B cell (primary cell): ENCODE measurements around the gene PAFAH2. TPM values are rescaled to one million over a fixed set of nuclear protein-coding genes. Genes with fewer than 3 reads are reported as not detected.

Experiments used
- ATAC-seq: fragments of 200-7000 bp; cut with Tn5 transposase; one replicate; pipeline ENCODE4 v1.10.0; 2021; ENCODE audit warnings: low read depth, mild to moderate bottlenecking, moderate number of reproducible peaks, moderate library complexity
- CTCF ChIA-PET: fragments of 350-600 bp; sonication (Branson Sonifier 250); formaldehyde crosslinking; loops from one replicate; lab custom pipeline; 2021; ENCODE audit warnings: antibody characterized with exemption, inconsistent platforms; lab: Charles Lee
- POLR2A ChIA-PET: fragments of 350-600 bp; sonication (Branson Sonifier 250); formaldehyde crosslinking; loops from one replicate; lab custom pipeline; 2021; ENCODE audit warnings: antibody characterized with exemption; lab: Charles Lee
- DNase-seq: peaks from one replicate; pipeline ENCODE4 v3.0.0; 2013
- H2AFZ ChIP-seq: 2 replicates; pipeline ENCODE4 v1.6.1; 2012; ENCODE audit warnings: mild to moderate bottlenecking, low read depth, low read length; ENCODE audit not compliant: insufficient read depth, poor library complexity, severe bottlenecking
- H3K27ac ChIP-seq, 2 donors: 1 replicate in 1 of 2; 2 replicates in 1 of 2; pipeline ENCODE4 v1.5.1; 2012 to 2013; ENCODE audit warnings: low read length in 2 of 2, mild to moderate bottlenecking in 2 of 2, moderate library complexity in 1 of 2
- H3K27me3 ChIP-seq, 4 experiments: fragments of 200-600 bp in 1 of 4; sonication (generic) in 1 of 4; replicated peaks in 1 of 4; 1 replicate in 2 of 4; 2 replicates in 2 of 4; pipeline versions ENCODE4 v1.6.1 to v1.7.0; 2013 to 2016; ENCODE audit warnings: low read length in 3 of 4, mild to moderate bottlenecking in 2 of 4, mixed read lengths in 1 of 4, moderate library complexity in 1 of 4; ENCODE audit not compliant: insufficient read depth in 4 of 4, control insufficient read depth in 3 of 4; ENCODE audit errors: control extremely low read depth in 1 of 4
- H3K36me3 ChIP-seq, 2 experiments: replicated peaks in 1 of 2; 1 replicate in 1 of 2; 2 replicates in 1 of 2; pipeline versions ENCODE4 v1.6.1 to v1.7.1; 2013; ENCODE audit warnings: low read length in 1 of 2; ENCODE audit not compliant: insufficient read depth in 2 of 2, control insufficient read depth in 1 of 2; ENCODE audit errors: control extremely low read depth in 1 of 2, extremely low read depth in 1 of 2
- H3K4me1 ChIP-seq, 2 donors: fragments of 200-600 bp in 1 of 2; sonication (generic) in 1 of 2; 1 replicate in 1 of 2; 2 replicates in 1 of 2; pipeline versions ENCODE4 v1.5.1 to v1.6.1; 2013 to 2017; ENCODE audit warnings: low read length in 2 of 2; ENCODE audit not compliant: control insufficient read depth in 2 of 2, insufficient read depth in 2 of 2
- H3K4me2 ChIP-seq: replicated peaks from 2 replicates; pipeline ENCODE3; 2012; ENCODE audit warnings: mild to moderate bottlenecking, low read depth, low read length; ENCODE audit not compliant: poor library complexity, severe bottlenecking
- H3K4me3 ChIP-seq, 5 experiments: fragments of 200-600 bp in 1 of 5; sonication (generic) in 1 of 5; 1 replicate in 3 of 5; 2 replicates in 2 of 5; pipeline versions ENCODE4 v1.5.1 to v1.7.0; 2011 to 2016; ENCODE audit warnings: low read length in 4 of 5, mild to moderate bottlenecking in 4 of 5, low read depth in 2 of 5, control low read depth in 1 of 5, moderate library complexity in 1 of 5; ENCODE audit not compliant: insufficient read depth in 1 of 5; ENCODE audit errors: control extremely low read depth in 1 of 5, extremely low read depth in 1 of 5
- H3K79me2 ChIP-seq: fragments of 200-600 bp; sonication (generic); one replicate; pipeline ENCODE4 v1.6.0; 2016; ENCODE audit warnings: low read length; ENCODE audit not compliant: control insufficient read depth, insufficient read depth
- H3K9ac ChIP-seq: fragments of 200-600 bp; sonication (generic); 2 replicates; pipeline ENCODE4 v1.6.1; 2017; ENCODE audit warnings: mild to moderate bottlenecking, low read length, moderate library complexity
- H3K9me3 ChIP-seq, 3 donors: one replicate each; pipeline versions ENCODE4 v1.6.1 to v1.7.1; 2013; ENCODE audit warnings: low read length in 2 of 3; ENCODE audit not compliant: control insufficient read depth in 2 of 3, insufficient read depth in 1 of 3; ENCODE audit errors: control extremely low read depth in 1 of 3
- H4K20me1 ChIP-seq: 2 replicates; pipeline ENCODE4 v1.6.0; 2012; ENCODE audit warnings: mild to moderate bottlenecking, low read length; ENCODE audit not compliant: insufficient read depth, control insufficient read depth, poor library complexity, severe bottlenecking
- H3K27ac Mint-ChIP-seq: one replicate; pipeline ENCODE4 v1.8.0; 2021; ENCODE audit warnings: mixed read lengths
- H3K27me3 Mint-ChIP-seq: one replicate; pipeline ENCODE4 v1.8.0; 2021; ENCODE audit warnings: mixed read lengths
- H3K4me1 Mint-ChIP-seq: one replicate; pipeline ENCODE4 v1.8.0; 2021; ENCODE audit warnings: mixed read lengths
- H3K4me3 Mint-ChIP-seq: one replicate; pipeline ENCODE4 v1.8.0; 2021; ENCODE audit warnings: mixed read lengths
- H3K9me3 Mint-ChIP-seq: one replicate; pipeline ENCODE4 v1.8.0; 2022; ENCODE audit warnings: mixed read lengths; ENCODE audit not compliant: insufficient read depth
- CTCF ChIP-seq: fragments of 200-600 bp; IDR thresholded peaks from one replicate; pipeline ENCODE4 v1.8.0; 2022; ENCODE audit warnings: antibody characterized with exemption, mild to moderate bottlenecking
- EZH2 ChIP-seq: IDR thresholded peaks from 2 replicates; pipeline ENCODE4 v1.6.1; 2012; ENCODE audit warnings: borderline replicate concordance, low read depth, mild to moderate bottlenecking, moderate library complexity, low read length; ENCODE audit not compliant: insufficient read depth, poor library complexity, severe bottlenecking
- WGBS: methylation state at CpG from one replicate; pipeline ENCODE4 v1.1.5; 2013; ENCODE audit warnings: missing lambda C conversion rate; ENCODE audit not compliant: insufficient coverage; 5-methylcytosine and 5-hydroxymethylcytosine counted together
- intact Hi-C: fragments of 100-400 bp; cut with micrococcal nuclease; formaldehyde crosslinking; loops from one replicate; pipeline ENCODE4 v1.10.0; 2022
- polyA plus RNA-seq: library from polyadenylated mRNA; depleted of rRNA; stranded (reverse); fragments of >200 nt; gene quantifications from 2 replicates; pipeline ENCODE4 v1.2.3, GENCODE V29; 2012
- total RNA-seq, 2 donors: library from RNA; stranded (reverse); fragments of 120-200 nt in 1 of 2; gene quantifications; 1 replicate in 1 of 2; 2 replicates in 1 of 2; pipeline versions ENCODE4 v1.2.3 to v1.2.4, GENCODE V29; 2013 to 2022

PAFAH2 gene
- total and polyA plus RNA-seq, 2 donors (not counting 1 experiment from before 2014, with no cell fraction given) = 5.1 to 8.8 TPM

GRCh38 chr1:26047278-26047874, 49.5 kb upstream of the PAFAH2 start:
- H3K4me3 ChIP-seq = no peak overlapping the region
- peaks cover 0 to 3% (median 0%) of the 10 kb centered on the region in 3 donors for H3K9me3 ChIP-seq
- Mint-ChIP-seq H3K4me3 (no peak overlapping the region), H3K9me3 (no peaks in the 10 kb centered on the region), H3K27ac (no peak overlapping the region), H3K4me1 (peaks cover 2% of the 10 kb centered on the region), H3K27me3 (peaks cover 55% of the 10 kb centered on the region)
- no peak overlapping the region for H3K9ac ChIP-seq
- no peaks in the 10 kb centered on the region for H4K20me1 ChIP-seq
- H3K27me3 ChIP-seq = peaks cover 0 to 60% (median 27%) of the 10 kb centered on the region in 4 experiments
- 79% methylated on average over 6 of the region's 7 CpGs for WGBS
- H2AFZ ChIP-seq = no peak overlapping the region
- ChIA-PET POLR2A (no interaction called here), CTCF (no interaction called here)
- H3K4me2 ChIP-seq = no peak overlapping the region
- H3K79me2 ChIP-seq = no peaks in the 10 kb centered on the region
- ATAC-seq (no peak), DNase-seq (no peak)
- TF ChIP-seq CTCF (no peak), EZH2 (no peak)
- no peak overlapping the region for H3K27ac ChIP-seq
- no peaks in the 10 kb centered on the region for H3K36me3 ChIP-seq
- intact Hi-C loops = no loop called here
- peaks cover 0 to 3% of the 10 kb centered on the region in 2 donors for H3K4me1 ChIP-seq

GRCh38 chr1:26046246-26047095, 48.6 kb upstream of the PAFAH2 start:
- H3K27me3 Mint-ChIP-seq = peaks cover 53% of the 10 kb centered on the region
- peak overlapping the region; percentile 33 for H3K4me2 ChIP-seq

More at GRCh38 chr1:26046246-26047095, 48.6 kb upstream of the PAFAH2 start:
- ChIA-PET CTCF (no interaction called here), POLR2A (no interaction called here)
- no peak for ATAC-seq
- no peak for DNase-seq
- Histone ChIP-seq H3K27me3 (peaks cover 0 to 69% (median 25%) of the 10 kb centered on the region in 4 experiments), H3K36me3 (no peaks in the 10 kb centered on the region), H2AFZ (no peak overlapping the region), H3K4me1 (peaks cover 0 to 3% of the 10 kb centered on the region in 2 donors), H3K9ac (no peak overlapping the region), H4K20me1 (no peaks in the 10 kb centered on the region), H3K27ac (no peak overlapping the region), H3K79me2 (no peaks in the 10 kb centered on the region), H3K9me3 (peaks cover 0 to 3% (median 0%) of the 10 kb centered on the region in 3 donors), H3K4me3 (no peak overlapping the region)
- H3K4me3 Mint-ChIP-seq = no peak overlapping the region
- no peaks in the 10 kb centered on the region for H3K9me3 Mint-ChIP-seq
- intact Hi-C loops = no loop called here
- TF ChIP-seq EZH2 = no peak
- TF ChIP-seq CTCF = no peak
- WGBS = 10% methylated on average over 55 of the region's 57 CpGs
- H3K27ac Mint-ChIP-seq = no peak overlapping the region
- peaks cover 2% of the 10 kb centered on the region for H3K4me1 Mint-ChIP-seq
